Suprapubic skin (tissue), 4 donors: ENCODE results near the gene ADARB1. TPM values are rescaled to one million over a fixed set of nuclear protein-coding genes. Genes with fewer than 3 reads are reported as not detected.

Source experiments
- DNase-seq, 2 donors: peaks; one replicate each; pipeline ENCODE4 v3.0.0-alpha.2; 2019; ENCODE audit warnings: low spot score in 2 of 2
- H3K27ac ChIP-seq: fragments of 200-600 bp; sonication (generic); one replicate; pipeline ENCODE4 v1.5.1; 2019
- H3K27me3 ChIP-seq: fragments of 200-600 bp; sonication (generic); one replicate; pipeline ENCODE4 v1.5.1; 2019
- H3K36me3 ChIP-seq: fragments of 200-600 bp; sonication (generic); one replicate; pipeline ENCODE4 v1.5.1; 2019
- H3K4me1 ChIP-seq: fragments of 200-600 bp; sonication (generic); one replicate; pipeline ENCODE4 v1.5.1; 2019
- H3K4me3 ChIP-seq: fragments of 200-600 bp; sonication (generic); one replicate; pipeline ENCODE4 v1.5.1; 2019; ENCODE audit warnings: mild to moderate bottlenecking
- H3K9me3 ChIP-seq: fragments of 200-600 bp; sonication (generic); one replicate; pipeline ENCODE4 v1.5.1; 2019
- EP300 ChIP-seq: sonication (generic); formaldehyde crosslinking; IDR thresholded peaks from one replicate; pipeline ENCODE4 v1.6.1; 2017; ENCODE audit warnings: antibody characterized with exemption
- POLR2A ChIP-seq, 2 donors: fragments of 450-650 bp; IDR thresholded peaks; one replicate each; pipeline ENCODE4 v1.6.1; 2017; ENCODE audit warnings: antibody characterized with exemption in 2 of 2, mild to moderate bottlenecking in 2 of 2, moderate library complexity in 2 of 2
- POLR2AphosphoS5 ChIP-seq, 3 donors: sonication (generic); formaldehyde crosslinking; IDR thresholded peaks; one replicate each; pipeline ENCODE4 v1.6.1; 2017; ENCODE audit warnings: antibody characterized with exemption in 3 of 3
- WGBS: methylation state at CpG from one replicate; pipeline ENCODE4 v1.1.5; 2018; 5-methylcytosine and 5-hydroxymethylcytosine counted together
- total RNA-seq, 4 donors: library from RNA; depleted of rRNA; stranded (reverse); fragments of >200 nt; gene quantifications; one replicate each; pipeline ENCODE4 v1.1.0, GENCODE V29; 2016
- TF ChIP-seq, protein P1 (sequence below), 2 donors: fragments of 200-600 bp in 1 of 2; fragments of 450-650 bp in 1 of 2; sonication (generic) in 1 of 2; IDR thresholded peaks; one replicate each; pipeline ENCODE4 v1.5.1; 2016 to 2019; ENCODE audit warnings: antibody characterized with exemption in 2 of 2, mild to moderate bottlenecking in 1 of 2, moderate library complexity in 1 of 2

The ADARB1 gene
- total RNA-seq, 4 donors from 2014 or later, result 13.2 to 23.6 (median 20.3) TPM

DNA sequence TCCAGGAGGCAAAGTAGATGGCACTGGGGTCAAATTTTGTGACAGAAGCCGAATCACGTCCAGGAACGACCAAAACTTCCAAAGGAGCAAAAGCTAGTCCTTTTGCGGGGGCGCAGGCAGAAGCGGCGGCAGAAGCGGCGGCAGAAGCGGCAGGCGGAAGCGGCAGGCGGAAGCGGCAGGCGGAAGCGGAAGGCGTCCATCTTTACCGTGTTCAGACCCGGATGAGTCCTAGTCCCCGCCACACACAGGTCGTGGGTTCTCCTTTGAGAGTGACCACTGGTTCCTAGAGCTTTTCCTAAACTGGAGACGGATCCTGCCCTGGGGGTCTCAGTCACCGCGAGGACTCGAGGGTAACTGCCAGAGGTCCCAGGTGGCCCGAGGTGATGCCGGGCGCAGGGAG lies 159.7 kb downstream of the ADARB1 start:
- Histone ChIP-seq H3K4me3 (no peak overlapping the region), H3K27ac (no peak overlapping the region), H3K36me3 (no peaks in the 10 kb centered on the region), H3K4me1 (no peaks in the 10 kb centered on the region), H3K9me3 (no peaks in the 10 kb centered on the region), H3K27me3 (peaks cover 27% of the 10 kb centered on the region)
- no peak for DNase-seq
- TF ChIP-seq POLR2AphosphoS5 (IDR thresholded peaks at IDR 0.05) (no peak), POLR2A (IDR thresholded peaks at IDR 0.05) (no peak), EP300 (no peak)
- 81% methylated on average over 28 of the region's 28 CpGs for WGBS

DNA sequence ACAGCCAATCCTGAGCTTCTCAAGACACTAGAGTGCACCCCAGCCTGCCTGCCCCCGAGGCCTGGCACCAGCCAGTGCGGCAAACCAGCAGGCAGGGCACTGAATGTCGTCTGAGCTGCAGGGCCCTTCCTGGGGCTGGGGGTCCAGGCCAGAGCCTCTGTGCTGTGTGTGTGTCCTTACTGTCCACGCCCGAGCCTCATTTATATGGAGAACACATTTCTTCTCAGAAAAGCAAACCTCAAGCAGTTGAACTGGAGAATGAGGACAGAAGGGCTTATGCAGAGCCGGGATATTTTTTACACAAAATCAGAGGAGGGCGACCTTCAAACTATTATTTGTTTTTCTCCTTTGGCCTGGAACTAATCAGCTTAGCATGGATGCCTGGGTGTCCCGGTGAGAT lies 160.6 kb downstream of the ADARB1 start:
- 77% methylated on average over 8 of the region's 8 CpGs for WGBS
- Histone ChIP-seq H3K36me3 (no peaks in the 10 kb centered on the region), H3K27me3 (peaks cover 27% of the 10 kb centered on the region), H3K4me1 (no peaks in the 10 kb centered on the region), H3K27ac (no peak overlapping the region), H3K9me3 (no peaks in the 10 kb centered on the region), H3K4me3 (no peak overlapping the region)
- TF ChIP-seq POLR2AphosphoS5 (IDR thresholded peaks at IDR 0.05) (no peak), EP300 (no peak), POLR2A (IDR thresholded peaks at IDR 0.05) (no peak)
- TF ChIP-seq, protein P1, sequence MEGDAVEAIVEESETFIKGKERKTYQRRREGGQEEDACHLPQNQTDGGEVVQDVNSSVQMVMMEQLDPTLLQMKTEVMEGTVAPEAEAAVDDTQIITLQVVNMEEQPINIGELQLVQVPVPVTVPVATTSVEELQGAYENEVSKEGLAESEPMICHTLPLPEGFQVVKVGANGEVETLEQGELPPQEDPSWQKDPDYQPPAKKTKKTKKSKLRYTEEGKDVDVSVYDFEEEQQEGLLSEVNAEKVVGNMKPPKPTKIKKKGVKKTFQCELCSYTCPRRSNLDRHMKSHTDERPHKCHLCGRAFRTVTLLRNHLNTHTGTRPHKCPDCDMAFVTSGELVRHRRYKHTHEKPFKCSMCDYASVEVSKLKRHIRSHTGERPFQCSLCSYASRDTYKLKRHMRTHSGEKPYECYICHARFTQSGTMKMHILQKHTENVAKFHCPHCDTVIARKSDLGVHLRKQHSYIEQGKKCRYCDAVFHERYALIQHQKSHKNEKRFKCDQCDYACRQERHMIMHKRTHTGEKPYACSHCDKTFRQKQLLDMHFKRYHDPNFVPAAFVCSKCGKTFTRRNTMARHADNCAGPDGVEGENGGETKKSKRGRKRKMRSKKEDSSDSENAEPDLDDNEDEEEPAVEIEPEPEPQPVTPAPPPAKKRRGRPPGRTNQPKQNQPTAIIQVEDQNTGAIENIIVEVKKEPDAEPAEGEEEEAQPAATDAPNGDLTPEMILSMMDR (IDR thresholded peaks at IDR 0.05), result no peak
- no peak for DNase-seq

DNA sequence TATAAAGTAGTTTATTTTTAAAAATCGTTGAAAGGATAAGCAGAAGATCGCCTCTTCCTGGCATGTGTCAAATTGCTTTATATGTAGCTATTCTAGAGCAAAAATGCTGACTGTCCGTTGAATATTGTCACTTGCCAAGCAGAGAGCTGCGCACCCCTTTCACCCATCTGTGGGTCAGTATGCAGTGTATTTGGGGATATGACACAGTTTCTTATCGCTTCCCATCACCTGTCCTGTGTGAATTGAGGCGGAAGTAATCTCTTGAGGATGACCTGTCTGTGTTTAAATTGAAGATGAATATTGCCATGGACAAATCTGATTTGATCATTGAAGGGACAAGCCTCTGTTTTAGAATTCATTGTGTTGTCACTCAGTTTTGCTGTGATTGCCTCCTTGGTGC lies 161.1 kb downstream of the ADARB1 start:
- DNase-seq, result no peak
- 79% methylated on average over 6 of the region's 6 CpGs for WGBS
- TF ChIP-seq, protein P1 (IDR thresholded peaks at IDR 0.05), result no peak
- TF ChIP-seq POLR2AphosphoS5 (IDR thresholded peaks at IDR 0.05) (no peak), EP300 (no peak), POLR2A (IDR thresholded peaks at IDR 0.05) (no peak)
- H3K27me3 ChIP-seq, result peaks cover 27% of the 10 kb centered on the region
- H3K36me3 ChIP-seq, result no peaks in the 10 kb centered on the region
- no peak overlapping the region for H3K4me3 ChIP-seq
- H3K4me1 ChIP-seq, result no peaks in the 10 kb centered on the region
- no peak overlapping the region for H3K27ac ChIP-seq
- no peaks in the 10 kb centered on the region for H3K9me3 ChIP-seq

DNA sequence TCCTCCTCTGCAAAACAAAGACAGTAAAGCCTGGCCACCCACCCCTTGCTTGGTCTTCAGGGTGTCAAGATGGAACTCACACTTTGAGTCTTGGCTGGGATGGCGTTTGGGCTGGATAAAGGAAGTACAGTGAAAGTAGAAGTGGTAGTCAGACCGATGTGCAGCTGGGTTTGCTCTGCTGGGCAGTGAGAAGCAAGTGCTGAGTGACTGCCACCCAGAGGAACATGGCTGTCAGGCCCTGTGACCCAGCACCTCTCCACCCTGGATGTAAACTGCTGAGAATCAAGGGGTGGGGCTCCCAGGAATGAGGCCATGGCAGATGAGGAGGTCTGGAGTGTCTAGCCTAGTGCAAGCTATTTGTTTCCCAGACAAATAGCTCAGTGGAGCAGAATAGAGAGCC lies 162.1 kb downstream of the ADARB1 start:
- WGBS, result 68% methylated on average over 2 of the region's 2 CpGs
- Histone ChIP-seq H3K27me3 (peaks cover 27% of the 10 kb centered on the region), H3K4me3 (no peak overlapping the region), H3K4me1 (no peaks in the 10 kb centered on the region), H3K9me3 (no peaks in the 10 kb centered on the region), H3K36me3 (no peaks in the 10 kb centered on the region), H3K27ac (no peak overlapping the region)
- DNase-seq, result no peak
- TF ChIP-seq, protein P1 (IDR thresholded peaks at IDR 0.05), result no peak
- TF ChIP-seq EP300 (no peak), POLR2A (IDR thresholded peaks at IDR 0.05) (no peak), POLR2AphosphoS5 (IDR thresholded peaks at IDR 0.05) (no peak)

DNA sequence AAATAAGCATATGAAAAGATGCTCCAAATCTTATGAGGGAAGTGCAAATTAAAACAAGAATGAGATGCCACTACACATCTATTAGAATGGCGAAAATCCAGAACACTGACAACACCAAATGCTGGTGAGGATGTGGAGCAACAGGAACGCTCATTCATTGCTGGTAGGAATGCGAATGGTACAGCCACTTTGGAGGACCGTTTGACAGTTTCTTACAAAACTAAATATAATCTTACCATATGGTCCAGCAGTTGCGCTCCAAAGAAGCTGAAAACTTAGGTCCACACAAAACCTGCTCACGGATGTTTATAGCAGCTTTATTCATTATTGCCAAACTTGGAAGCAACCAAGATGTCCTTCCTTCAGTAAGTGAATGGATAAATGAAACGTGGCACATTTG lies 163.0 kb downstream of the ADARB1 start:
- Histone ChIP-seq H3K27ac (no peak overlapping the region), H3K9me3 (no peaks in the 10 kb centered on the region), H3K27me3 (peaks cover 24% of the 10 kb centered on the region), H3K4me1 (no peaks in the 10 kb centered on the region), H3K4me3 (no peak overlapping the region), H3K36me3 (no peaks in the 10 kb centered on the region)
- TF ChIP-seq POLR2AphosphoS5 (IDR thresholded peaks at IDR 0.05) (no peak), EP300 (no peak), POLR2A (IDR thresholded peaks at IDR 0.05) (no peak)
- DNase-seq, result no peak
- 88% methylated on average over 7 of the region's 7 CpGs for WGBS

DNA sequence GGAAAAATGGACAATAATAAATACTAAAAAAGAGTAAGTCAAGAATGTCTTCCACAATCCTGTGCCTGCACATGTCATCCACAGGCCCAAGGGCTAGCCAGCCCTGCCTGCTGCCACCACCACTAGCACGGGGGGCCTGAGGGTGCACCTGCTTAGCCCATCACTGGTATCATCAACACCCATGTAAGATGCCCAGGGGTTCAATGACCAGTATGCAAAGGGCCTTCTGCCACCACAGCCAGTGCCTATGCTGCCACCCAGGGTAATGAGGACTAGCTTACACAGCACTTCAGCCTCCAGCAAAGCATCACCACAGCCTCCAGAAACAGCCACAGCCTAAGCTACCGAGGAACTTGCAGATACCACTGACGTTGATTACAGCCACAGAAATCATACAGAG lies 167.0 kb downstream of the ADARB1 start:
- Histone ChIP-seq H3K27ac (no peak overlapping the region), H3K27me3 (peaks cover under 1% of the 10 kb centered on the region), H3K9me3 (no peaks in the 10 kb centered on the region), H3K4me3 (no peak overlapping the region), H3K36me3 (no peaks in the 10 kb centered on the region), H3K4me1 (no peaks in the 10 kb centered on the region)
- TF ChIP-seq POLR2A (IDR thresholded peaks at IDR 0.05), result no peak
- TF ChIP-seq, protein P1 (IDR thresholded peaks at IDR 0.05), result no peak
- no peak for TF ChIP-seq POLR2AphosphoS5 (IDR thresholded peaks at IDR 0.05)
- no peak for TF ChIP-seq EP300
- WGBS, result 82% methylated on average over 3 of the region's 3 CpGs
- DNase-seq, result no peak
